Fibroblast of upper back skin (primary cell): Measurements from ENCODE around the gene LRRC74B.
"Not testable (repeated sequence)": the region's sequence is repeated elsewhere in the genome, so short reads cannot be mapped to it uniquely, and the experiment has no call there.

Experiments used
- DNase-seq: peaks from one replicate; pipeline ENCODE4 v3.0.0-alpha.2; 2013

Gene LRRC74B

GRCh38 chr22:21054714-21055563 is 9.2 kb downstream of the LRRC74B start:
- DNase-seq = no peak

GRCh38 chr22:21055564-21055834 is 9.8 kb downstream of the LRRC74B start:
- no peak for DNase-seq

- no peak for DNase-seq
Measured at GRCh38 chr22:21055880-21056319, 10.2 kb downstream of the LRRC74B start.

- not testable (repeated sequence) for DNase-seq
Measured at GRCh38 chr22:21060363-21060762, 14.6 kb downstream of the LRRC74B start.

- not testable (repeated sequence) for DNase-seq
Measured at GRCh38 chr22:21061660-21062321, 16.0 kb downstream of the LRRC74B start.

- DNase-seq = not testable (repeated sequence)
Measured at GRCh38 chr22:21064425-21064824, 18.7 kb downstream of the LRRC74B start.

- no peak for DNase-seq
Measured at GRCh38 chr22:21064917-21065864, 19.4 kb downstream of the LRRC74B start.

GRCh38 chr22:21067075-21067900 is 21.5 kb downstream of the LRRC74B start:
- no peak for DNase-seq

GRCh38 chr22:21067901-21068680 is 22.3 kb downstream of the LRRC74B start:
- DNase-seq = no peak

- DNase-seq = no peak
Measured at GRCh38 chr22:21068681-21069276, 23.0 kb downstream of the LRRC74B start.

GRCh38 chr22:21069375-21069774 is 23.6 kb downstream of the LRRC74B start:
- DNase-seq = no peak

GRCh38 chr22:21070690-21071615 is 25.2 kb downstream of the LRRC74B start:
- no peak for DNase-seq

- not testable (repeated sequence) for DNase-seq
Measured at GRCh38 chr22:21071796-21072195, 26.1 kb downstream of the LRRC74B start.

GRCh38 chr22:21073023-21073422 is 27.3 kb downstream of the LRRC74B start:
- DNase-seq = no peak

GRCh38 chr22:21073482-21073881 is 27.7 kb downstream of the LRRC74B start:
- DNase-seq = no peak

- peak; percentile 64 for DNase-seq
Measured at GRCh38 chr22:21074102-21074715, 28.5 kb downstream of the LRRC74B start.

- DNase-seq = no peak
Measured at GRCh38 chr22:21075516-21076138, 29.9 kb downstream of the LRRC74B start.

GRCh38 chr22:21076912-21077625 is 31.3 kb downstream of the LRRC74B start:
- DNase-seq = no peak
